Kidney glomerular epithelial cell (primary cell): ENCODE measurements around the gene RAB36.

Experiments used
- DNase-seq: peaks from one replicate; lab custom pipeline; 2025; lab: John Stamatoyannopoulos, UW

Gene RAB36

GRCh38 chr22:23182309-23183060 is 37.2 kb downstream of the RAB36 start:
- DNase-seq: peak; percentile 29

GRCh38 chr22:23183061-23183698 is 37.9 kb downstream of the RAB36 start:
- DNase-seq: peak; percentile 27

- DNase-seq: no peak
Measured at GRCh38 chr22:23184100-23184763, 39.0 kb downstream of the RAB36 start.

GRCh38 chr22:23184764-23185113 is 39.5 kb downstream of the RAB36 start:
- DNase-seq: no peak

- DNase-seq: no peak
Measured at GRCh38 chr22:23187211-23187610, 41.9 kb downstream of the RAB36 start.

- no peak for DNase-seq
Measured at GRCh38 chr22:23187871-23188700, 42.8 kb downstream of the RAB36 start.

GRCh38 chr22:23190526-23190925 is 45.2 kb downstream of the RAB36 start:
- no peak for DNase-seq

GRCh38 chr22:23192133-23192532 is 46.9 kb downstream of the RAB36 start:
- DNase-seq: no peak

GRCh38 chr22:23192558-23192957 is 47.3 kb downstream of the RAB36 start:
- DNase-seq: no peak

- no peak for DNase-seq
Measured at GRCh38 chr22:23193196-23193827, 48.0 kb downstream of the RAB36 start.

- DNase-seq: no peak
Measured at GRCh38 chr22:23193882-23194281, 48.6 kb downstream of the RAB36 start.

- DNase-seq: no peak
Measured at GRCh38 chr22:23196165-23196564, 50.9 kb downstream of the RAB36 start.

GRCh38 chr22:23197836-23198235 is 52.6 kb downstream of the RAB36 start:
- DNase-seq: no peak

GRCh38 chr22:23199159-23199558 is 53.9 kb downstream of the RAB36 start:
- DNase-seq: no peak

- DNase-seq: no peak
Measured at GRCh38 chr22:23200898-23201297, 55.6 kb downstream of the RAB36 start.

- no peak for DNase-seq
Measured at GRCh38 chr22:23202812-23203451, 57.7 kb downstream of the RAB36 start.

- DNase-seq: no peak
Measured at GRCh38 chr22:23203452-23204124, 58.3 kb downstream of the RAB36 start.

- no peak for DNase-seq
Measured at GRCh38 chr22:23204125-23204488, 58.8 kb downstream of the RAB36 start.

- peak; percentile 46 for DNase-seq
Measured at GRCh38 chr22:23204541-23205157, 59.4 kb downstream of the RAB36 start.

- DNase-seq: no peak
Measured at GRCh38 chr22:23205339-23206049, 60.2 kb downstream of the RAB36 start.
